Stimulated activated CD4-positive, alpha-beta T cell treated with anti-CD3 and anti-CD28 coated beads, Interleukin-4, amount 100 ng/mL, for 48 hours (primary cell): ENCODE data around the gene ACVR1.

ENCODE experiments used
- DNase-seq, 2 donors: peaks; one replicate each; pipeline ENCODE4 v3.0.0-alpha.2; 2020; ENCODE audit warnings: low read depth in 2 of 2

Gene ACVR1

DNA sequence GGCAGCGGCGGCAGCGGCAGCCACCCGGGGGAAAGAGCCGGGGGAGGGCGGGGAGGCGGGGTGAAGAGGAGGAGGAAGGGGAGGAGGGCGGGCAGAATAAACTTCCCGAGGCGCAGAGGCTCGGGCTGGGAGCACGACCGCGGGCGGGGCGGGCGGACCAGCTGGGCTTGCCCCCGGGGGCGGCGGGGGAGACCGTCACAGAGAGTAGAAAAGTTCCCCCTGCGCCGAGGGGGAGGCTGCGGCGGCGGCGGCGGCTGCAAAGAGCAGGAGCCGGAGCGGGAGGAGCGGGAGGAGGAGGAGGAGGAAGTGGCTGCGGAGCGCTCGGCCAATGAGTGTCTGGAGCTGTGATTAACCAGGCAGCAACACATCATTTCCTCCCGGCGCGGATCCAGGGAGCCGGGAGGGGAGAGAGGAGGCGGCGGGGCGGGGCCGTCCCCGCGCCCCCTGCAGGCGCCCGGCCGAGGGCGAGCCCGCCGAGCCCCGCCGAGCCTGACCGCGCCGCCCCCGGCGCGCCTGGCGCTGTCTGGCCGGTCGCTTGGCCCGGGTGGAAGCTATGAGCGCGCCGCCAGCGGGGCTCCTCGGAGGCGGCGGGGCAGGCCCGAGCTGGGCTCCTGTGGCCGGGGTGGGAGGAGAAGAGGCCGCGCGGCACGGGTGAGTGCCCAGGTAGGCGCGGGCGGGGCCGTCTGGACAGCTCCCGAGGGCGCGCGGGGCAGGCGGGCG lies at the start of gene ACVR1:
Gene ACVR1 (minus strand): TSS at position 265 of the 720 bp plus-strand sequence. CDS start 76,837 bp downstream, outside the sequence.
- DNase-seq, result peak; percentile 73 to 84

DNA sequence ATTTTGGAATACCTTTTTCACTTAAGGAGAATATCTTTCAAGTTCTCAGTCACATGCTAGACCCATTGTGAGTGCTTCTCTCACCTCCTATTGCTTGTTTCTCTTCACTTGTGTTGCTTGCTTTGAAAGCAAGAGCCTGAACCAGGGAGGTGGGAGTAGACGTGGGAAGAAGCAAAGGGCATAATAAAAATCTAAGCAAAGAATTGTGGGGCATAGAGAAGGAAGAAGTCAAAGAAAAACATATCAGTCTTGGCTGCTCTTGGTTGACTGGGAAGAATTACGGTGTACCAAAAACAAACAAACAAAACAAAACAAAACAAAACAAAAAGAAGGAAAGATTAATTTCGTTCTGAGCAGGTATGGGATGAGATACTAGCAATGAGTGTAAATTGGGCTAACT lies 48.9 kb upstream of the ACVR1 start:
- DNase-seq, result no peak

DNA sequence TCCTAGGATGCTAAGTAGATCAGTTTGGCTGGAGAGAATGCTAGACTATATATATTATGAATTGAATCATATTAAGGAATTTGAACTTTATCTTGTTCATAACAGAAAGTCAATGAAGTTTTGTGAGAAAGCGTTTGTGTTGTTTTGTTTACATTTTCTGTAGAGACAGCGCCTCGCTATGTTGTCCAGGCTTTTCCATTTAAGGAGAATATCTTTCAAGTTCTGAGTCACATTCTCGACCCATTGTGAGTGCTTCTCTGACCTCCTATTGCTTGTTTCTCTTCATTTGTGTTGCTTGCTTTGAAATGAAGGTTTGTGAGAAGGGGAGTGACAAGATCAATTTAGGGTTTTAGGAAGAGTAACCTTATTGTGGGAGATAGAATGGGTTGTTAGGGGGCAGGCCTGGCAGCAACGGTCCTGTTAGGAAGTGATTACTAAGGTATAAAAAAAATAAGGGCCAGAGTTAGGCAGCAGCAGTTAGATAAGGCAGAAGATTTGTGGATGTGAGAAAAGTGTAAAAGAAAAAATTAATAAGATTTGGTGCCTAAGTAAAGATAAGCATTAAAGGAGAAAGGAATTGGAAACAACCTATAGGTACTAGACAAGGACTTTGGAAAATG lies 47.6 kb upstream of the ACVR1 start:
- DNase-seq, result no peak

DNA sequence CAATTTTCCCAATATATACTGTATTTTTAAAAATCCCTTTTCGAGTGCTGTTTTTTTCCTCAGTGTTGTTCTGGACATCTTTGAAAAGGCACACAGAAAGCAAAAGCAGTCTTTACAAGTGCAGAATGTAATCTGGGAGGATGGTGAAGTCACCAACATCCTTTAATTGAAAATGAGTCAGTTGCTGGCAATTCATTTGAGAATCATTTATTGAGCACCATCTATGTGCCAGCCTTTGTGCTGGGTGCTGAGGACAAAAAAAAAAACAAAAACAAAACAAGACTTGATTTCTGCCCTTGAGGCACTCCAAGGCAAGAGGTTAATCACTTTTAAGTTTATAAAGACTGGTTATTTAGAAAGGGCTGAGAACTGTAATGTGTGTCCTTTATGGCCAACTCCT lies 46.7 kb upstream of the ACVR1 start:
- DNase-seq, result no peak

DNA sequence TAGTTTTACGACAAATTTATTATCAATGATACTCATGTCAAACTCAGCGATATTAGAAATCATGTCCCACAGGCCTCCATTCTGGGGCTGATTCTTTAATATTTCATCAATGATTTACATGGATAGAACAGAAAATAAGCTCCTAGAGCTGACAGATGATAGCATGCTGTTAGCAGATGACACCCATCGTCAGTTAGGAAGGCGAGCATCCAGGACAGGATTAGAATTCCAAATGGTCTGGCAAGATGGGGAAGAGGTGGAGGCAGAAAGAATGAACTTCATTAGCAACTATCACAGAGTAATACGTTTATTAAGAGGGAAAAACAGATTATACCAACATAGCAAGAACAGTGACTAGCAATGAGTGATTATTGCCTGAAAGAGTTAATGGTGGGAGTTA lies 46.2 kb upstream of the ACVR1 start:
- no peak for DNase-seq

DNA sequence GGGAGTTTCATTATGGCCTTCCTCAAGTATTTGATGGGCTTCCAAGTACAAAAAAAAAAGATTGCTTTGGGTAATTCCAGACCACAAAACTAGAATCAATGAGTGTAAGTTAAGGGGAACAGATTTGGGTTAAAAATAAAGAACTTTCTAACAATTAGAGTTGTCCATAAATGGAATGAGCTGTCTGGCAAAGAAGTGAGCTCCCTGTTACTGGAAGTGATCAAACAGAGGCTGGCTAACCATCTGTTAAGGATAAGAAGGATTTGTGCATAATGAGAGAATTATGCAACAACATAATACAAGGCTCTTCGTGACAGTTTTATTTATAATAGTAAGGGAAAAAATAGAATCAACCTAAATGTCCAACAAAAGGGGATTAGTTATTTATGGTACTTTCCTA lies 44.6 kb upstream of the ACVR1 start:
- DNase-seq, result no peak

DNA sequence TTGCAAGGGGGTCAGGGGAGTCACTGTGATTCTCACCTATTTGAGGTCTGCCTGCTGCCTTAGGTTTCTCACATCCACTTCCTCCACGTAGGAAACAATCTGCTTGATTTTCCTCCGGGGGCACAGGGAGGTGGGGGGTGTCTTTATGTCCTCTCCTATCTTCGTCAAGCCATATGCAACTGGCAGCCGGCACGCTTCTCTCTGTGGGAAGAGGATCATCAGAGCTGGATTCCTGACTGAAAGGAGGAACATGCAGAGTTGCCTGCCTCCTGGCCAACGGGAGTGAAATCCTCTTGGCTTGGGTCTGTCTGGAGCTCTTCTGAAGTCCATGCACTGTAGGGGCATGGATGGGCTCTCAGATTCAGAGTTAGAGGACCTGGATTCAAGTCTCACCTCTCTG lies 43.1 kb upstream of the ACVR1 start:
- DNase-seq, result no peak

DNA sequence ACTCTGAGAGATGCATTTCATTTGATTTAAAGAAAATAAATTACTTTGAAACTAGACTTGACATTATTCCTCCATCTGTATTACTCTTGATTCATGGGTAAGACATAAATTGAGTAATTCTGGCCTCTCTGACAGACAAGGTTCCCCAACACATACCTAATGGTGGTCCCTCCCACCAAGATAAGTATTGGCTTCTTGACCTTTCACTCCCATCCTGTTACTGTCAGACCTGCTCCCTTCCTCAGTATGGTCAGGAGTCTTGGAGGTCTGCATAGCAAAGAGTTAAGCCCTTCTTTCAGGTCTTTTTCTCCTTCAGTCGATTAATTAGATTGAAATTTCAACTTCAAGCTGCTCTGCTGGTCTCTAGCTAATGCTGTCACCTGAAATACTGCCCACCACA lies 42.2 kb upstream of the ACVR1 start:
- DNase-seq, result no peak

DNA sequence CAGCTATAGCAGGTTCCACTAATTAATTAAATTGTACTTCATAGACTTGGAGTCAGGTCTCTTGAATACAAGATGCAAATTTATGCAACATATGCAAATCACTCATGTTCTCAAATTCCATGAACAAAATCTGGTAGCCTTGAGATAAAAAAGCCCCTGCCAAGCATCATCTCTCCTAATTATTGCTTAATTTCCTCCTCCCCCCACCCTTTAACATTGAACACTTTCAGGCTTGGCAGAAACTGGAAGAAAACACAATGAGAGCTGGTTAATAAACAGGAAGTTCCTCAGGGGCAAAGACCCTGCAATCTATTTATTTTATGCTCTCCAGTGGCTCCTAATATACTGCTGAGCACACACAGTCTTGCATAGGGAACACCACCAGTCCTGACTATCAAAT lies 35.6 kb upstream of the ACVR1 start:
- no peak for DNase-seq

DNA sequence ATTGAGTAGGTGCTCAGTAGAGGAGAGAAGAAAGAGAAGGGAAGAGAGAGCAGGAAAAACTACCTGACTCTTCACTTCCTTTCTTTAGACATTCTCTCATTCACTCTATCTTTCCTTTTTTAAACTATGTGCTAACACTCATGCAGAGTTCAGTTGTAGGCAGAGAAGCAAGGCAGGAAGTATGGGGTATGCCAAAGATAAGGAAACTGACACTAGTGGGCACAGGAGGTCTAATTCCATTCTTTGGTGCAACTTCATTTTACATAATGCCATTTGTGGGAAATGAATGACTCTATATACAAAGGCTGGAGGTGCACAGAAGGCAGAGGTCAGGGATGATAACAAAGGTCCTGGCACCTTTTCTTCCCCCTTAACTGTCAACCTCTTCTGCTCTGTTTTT lies 35.1 kb upstream of the ACVR1 start:
- no peak for DNase-seq

DNA sequence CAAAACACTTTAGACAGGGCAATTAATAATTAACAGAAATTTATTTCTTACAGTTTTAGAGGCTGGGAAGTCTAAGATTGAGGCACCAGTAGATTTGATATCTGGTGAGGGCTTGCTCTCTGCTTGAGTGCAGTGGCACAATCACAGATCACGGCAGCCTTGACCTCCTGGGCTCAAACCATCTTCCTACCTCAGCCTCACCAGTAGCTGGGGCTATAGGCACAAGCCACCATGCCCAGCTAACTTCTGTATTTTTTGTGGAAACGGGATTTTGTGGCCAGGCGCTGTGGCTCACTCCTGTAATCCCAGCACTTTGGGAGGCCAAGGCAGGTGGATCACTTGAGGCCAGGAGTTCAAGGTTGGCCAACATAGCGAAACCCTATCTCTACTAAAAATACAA lies 29.0 kb upstream of the ACVR1 start:
- no peak for DNase-seq

DNA sequence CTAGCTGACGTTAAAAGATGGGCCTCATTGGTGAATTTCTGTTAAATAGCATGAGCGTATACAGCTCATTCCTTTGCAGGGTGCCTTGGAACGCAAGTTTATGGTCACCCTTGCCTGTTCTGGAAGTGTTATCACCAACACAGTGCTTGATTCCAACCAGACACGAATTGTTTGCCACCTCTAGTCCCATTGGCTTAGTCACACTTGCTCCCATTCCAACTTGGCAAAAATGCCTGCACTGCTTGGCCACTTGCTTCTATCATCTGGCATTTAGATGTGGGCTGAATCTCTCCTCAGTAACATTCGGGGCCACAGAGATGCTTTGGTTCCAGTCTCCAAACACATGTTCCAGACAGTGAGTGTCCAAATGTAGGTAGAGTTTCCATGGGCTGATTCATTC lies 27.5 kb upstream of the ACVR1 start:
- no peak for DNase-seq

DNA sequence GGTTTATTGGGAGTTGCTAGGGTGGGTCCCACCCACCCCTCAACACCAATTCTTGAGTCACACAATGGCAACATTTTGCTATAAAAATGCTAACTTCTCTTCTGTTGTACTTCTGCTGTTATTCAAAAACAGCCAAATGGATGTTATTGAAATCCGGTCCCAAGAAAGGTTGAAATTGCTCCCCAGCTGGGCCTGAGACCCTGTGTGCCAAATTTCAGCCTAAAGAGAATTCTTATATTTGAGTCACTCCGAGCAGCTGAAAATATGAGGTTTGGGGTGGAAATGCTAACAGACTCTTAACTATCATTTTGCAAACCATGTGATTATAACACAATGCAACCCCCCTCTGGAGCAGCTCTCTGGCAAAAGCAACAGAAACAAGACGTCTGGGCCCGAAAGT lies 27.0 kb upstream of the ACVR1 start:
- no peak for DNase-seq

DNA sequence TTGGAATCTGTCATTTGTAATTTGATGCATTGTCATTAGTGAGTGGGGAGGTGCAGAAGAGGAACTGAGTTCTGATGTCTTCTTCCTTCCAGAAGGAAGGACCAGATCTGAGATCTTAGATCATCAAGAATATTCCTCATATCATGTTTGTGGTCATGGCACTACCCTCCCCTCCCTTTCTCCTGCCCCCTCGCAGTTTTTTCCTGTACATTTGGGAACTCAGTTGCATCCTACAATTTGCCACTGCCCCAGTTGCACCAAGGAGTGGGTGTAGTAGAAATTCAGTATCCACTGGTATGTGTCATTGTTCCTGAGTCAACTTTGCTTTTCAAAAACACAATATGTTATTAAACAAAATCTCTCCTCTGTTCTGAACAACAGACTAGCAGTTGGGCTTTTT lies 26.6 kb upstream of the ACVR1 start:
- DNase-seq, result no peak

DNA sequence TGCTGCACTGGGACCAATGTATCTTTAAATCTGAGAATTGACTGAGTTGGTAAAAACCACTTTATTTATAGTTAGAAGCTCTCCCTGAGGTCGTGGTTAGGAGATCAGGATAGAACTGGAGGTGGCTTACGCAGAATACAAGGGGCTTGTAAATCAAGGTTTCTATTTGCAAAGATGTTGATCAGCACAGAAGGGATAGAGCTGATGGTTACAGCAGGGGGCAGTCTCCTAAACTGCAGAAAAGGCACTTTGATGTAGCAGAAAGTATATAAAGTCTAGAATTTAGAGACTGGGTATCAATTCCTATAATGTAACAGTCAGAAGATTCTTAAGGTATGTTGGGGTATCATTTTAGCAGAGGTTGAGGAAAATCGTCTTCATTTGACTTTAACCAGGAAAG lies 25.2 kb upstream of the ACVR1 start:
- DNase-seq, result no peak

DNA sequence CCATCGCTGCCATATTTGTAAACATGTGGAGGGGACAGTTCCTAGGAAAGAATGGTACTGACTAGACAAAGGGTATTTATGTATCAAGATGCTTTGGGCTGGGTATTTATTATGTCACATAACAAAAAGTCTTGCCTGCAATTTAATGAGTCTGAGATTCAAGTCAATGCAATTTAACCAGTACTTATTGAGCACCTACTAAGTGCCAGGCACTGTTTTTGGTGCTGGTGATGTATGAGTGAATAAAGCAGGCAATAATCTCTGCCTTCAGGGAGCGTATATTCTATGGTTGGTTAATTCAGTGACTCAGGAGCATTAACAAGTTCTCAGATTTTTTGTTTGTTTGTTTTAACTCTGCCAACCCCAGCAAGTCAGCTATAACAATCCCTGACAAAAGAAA lies 24.6 kb upstream of the ACVR1 start:
- DNase-seq, result no peak

DNA sequence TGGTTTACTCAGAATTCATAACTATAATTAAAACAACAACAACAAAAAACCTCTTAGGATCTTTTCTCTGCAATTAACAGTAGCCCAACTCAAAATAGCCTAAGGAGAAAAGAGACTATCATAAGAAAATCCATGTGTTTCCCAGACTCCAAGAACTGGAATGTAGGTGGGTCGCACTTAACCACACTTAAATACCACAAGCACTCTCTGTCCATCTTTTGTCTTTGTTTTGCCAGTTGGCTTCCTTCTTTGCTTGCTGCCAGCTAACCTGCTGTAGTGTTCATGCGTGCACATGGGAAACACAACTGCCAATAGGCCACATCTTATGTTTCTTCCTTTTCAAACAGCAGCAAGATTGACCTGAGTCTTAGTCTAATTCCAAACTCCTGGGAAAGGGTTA lies 24.1 kb upstream of the ACVR1 start:
- DNase-seq, result no peak

DNA sequence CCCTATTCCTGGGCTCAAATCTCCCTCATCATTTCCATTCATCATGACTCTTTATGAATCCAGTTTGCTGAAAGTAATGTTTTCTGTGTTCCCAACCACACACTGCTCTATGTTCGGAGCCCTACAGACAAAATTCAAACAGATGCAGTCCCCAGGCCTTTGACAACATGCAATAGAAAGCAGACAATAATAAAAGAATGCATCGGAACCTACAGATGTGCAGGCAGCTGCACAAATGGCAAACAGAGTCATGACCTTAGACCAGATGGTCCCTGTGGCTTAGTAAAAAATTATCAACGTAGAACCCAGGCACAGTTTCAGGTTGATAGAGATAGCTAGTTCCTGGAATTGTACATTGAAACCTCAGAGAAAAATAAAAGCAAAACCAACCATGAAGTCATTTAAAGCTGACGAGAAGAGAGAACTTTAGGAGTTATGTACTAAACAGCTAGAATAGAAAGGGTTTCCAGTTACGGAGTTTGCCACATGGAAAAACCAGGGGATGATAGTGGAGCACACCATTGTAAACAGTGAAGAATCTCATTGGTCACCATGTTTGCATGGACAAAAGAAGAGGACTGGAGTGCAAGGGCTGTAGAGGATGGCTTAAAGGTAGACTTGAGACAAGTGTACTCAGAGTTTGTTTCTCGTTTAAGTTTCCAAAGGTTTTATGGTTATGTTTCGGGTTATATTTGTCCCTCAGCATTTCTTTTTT lies 23.2 kb upstream of the ACVR1 start:
- no peak for DNase-seq

DNA sequence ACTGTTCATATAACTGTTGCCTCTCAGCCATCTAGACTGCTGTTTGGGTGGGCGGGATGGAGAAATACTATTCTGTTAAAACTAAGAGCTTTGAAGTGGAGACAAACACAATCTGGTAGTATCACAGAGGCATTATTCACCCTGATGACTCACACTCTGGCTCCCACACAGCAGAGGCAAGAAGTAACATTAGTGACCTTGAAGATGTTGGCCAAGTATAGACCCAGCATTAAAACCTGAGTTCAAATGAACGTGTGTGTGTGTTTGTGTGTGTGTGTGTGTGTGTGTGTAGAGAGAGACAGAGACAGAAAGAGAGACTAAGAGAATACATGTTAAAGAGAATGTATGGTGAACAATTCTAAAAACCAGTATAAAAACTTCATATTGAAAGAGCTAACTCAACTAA lies 22.5 kb upstream of the ACVR1 start:
- peak in 1 of 2 donors; percentile 69 for DNase-seq

DNA sequence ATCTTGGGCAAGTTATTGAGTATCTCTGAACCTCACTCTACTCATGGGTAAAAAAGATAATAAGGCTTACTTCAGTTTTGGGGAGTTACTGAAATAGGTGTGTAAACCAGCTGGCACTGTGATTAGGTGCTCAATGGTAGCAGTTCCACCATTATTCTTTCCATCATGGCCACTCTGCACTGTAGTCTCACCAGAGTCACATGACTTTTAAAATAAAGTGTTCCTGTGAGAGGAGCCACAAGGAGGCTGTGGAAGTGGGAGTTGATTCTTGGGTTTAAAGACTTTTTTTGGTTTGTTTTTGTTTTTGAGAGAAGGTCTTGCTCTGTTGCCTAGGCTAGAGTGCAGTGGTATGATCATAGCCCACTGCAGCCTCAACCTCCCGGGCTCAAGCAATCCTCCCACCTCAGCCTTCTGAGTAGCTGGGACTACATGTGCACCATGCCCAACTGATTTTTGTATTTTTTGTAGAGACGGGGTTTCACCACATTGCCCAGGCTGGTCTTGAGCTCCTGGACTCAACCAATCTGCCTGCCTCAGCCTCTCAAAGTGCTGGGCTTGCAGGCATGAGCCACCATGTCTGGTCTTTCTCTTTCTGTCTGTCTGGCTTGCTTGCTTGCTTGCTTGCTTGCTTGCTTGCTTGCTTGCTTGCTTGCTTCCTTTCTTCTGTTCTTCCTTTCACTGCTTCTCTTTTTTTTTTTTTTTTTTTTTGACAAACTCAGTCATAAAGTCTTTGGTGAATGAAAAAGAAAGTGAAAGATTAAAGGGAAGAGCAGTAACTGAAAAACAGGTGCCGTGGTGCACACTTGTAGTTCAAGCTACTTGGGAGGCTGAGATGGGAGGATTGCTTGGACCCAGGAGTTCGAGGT lies 21.2 kb upstream of the ACVR1 start:
- peak in 1 of 2 donors; percentile 26 for DNase-seq

DNA sequence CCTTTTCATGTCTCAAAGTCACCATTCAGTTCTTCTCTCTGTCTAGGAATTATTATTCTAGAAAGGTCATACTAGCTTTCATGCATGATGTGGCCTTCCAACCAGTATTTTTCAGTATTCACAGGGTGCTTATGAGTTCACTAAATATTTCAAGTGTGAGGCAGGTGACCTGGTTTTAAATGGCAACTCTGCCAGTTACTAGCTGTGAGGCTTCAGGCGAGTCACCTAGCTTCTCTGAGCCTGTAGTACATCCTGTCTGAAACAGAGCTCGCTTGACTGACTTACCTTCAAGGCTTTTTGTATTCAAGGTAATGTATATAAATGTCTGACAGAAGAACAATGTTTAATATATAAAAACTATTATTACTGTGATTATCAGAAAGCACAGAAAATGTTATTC lies 19.4 kb upstream of the ACVR1 start:
- no peak for DNase-seq
